ENCODE measurements around the gene DIP2A.
A peak's percentile ranks its signal among the peaks of the same experiment; 100 is the strongest.
"Not testable (repeated sequence)": the region's sequence is repeated elsewhere in the genome, so short reads cannot be mapped to it uniquely, and the experiment has no call there.

Gene DIP2A

GRCh38 chr21:46425041-46425440 lies 33.6 kb upstream of the DIP2A start:
- no peak for DNase-seq

GRCh38 chr21:46425571-46425970 lies 33.1 kb upstream of the DIP2A start:
- DNase-seq, result peak; percentile 62

GRCh38 chr21:46426313-46427046 lies 32.2 kb upstream of the DIP2A start:
- no peak for DNase-seq

GRCh38 chr21:46427516-46427915 lies 31.2 kb upstream of the DIP2A start:
- DNase-seq, result no peak

GRCh38 chr21:46428286-46428685 lies 30.4 kb upstream of the DIP2A start:
- no peak for DNase-seq

- no peak for DNase-seq
Observed at GRCh38 chr21:46428987-46429710, 29.5 kb upstream of the DIP2A start.

- no peak for DNase-seq
Observed at GRCh38 chr21:46429754-46430681, 28.7 kb upstream of the DIP2A start.

- no peak for DNase-seq
Observed at GRCh38 chr21:46431448-46431847, 27.2 kb upstream of the DIP2A start.

GRCh38 chr21:46431884-46432488 lies 26.7 kb upstream of the DIP2A start:
- no peak for DNase-seq

GRCh38 chr21:46433116-46433515 lies 25.6 kb upstream of the DIP2A start:
- not testable (repeated sequence) for DNase-seq

GRCh38 chr21:46434322-46434958 lies 24.3 kb upstream of the DIP2A start:
- DNase-seq, result no peak

- DNase-seq, result no peak
Observed at GRCh38 chr21:46435786-46436227, 22.9 kb upstream of the DIP2A start.

- DNase-seq, result no peak
Observed at GRCh38 chr21:46436621-46437020, 22.1 kb upstream of the DIP2A start.

- no peak for DNase-seq
Observed at GRCh38 chr21:46437096-46437498, 21.6 kb upstream of the DIP2A start.

- DNase-seq, result peak; percentile 39
Observed at GRCh38 chr21:46437511-46437910, 21.2 kb upstream of the DIP2A start.

GRCh38 chr21:46438241-46438640 lies 20.4 kb upstream of the DIP2A start:
- no peak for DNase-seq

GRCh38 chr21:46439906-46440305 lies 18.8 kb upstream of the DIP2A start:
- DNase-seq, result no peak

- DNase-seq, result no peak
Observed at GRCh38 chr21:46441331-46441730, 17.4 kb upstream of the DIP2A start.

GRCh38 chr21:46441961-46442498 lies 16.7 kb upstream of the DIP2A start:
- DNase-seq, result no peak

- DNase-seq, result no peak
Observed at GRCh38 chr21:46442938-46443337, 15.8 kb upstream of the DIP2A start.

- no peak for DNase-seq
Observed at GRCh38 chr21:46443910-46444309, 14.8 kb upstream of the DIP2A start.

GRCh38 chr21:46448108-46448507 lies 10.6 kb upstream of the DIP2A start:
- DNase-seq, result no peak

Measured in activated CD8-positive, alpha-beta memory T cell treated with anti-CD3 and anti-CD28 coated beads, Interleukin-2, amount 50 U/mL, for 4 hours (primary cell).